Kidney epithelial cell (primary cell): ENCODE results near the gene CDKN2B. TPM values are rescaled to one million over a fixed set of nuclear protein-coding genes. Genes with fewer than 3 reads are reported as not detected.

ENCODE experiments used
- DNase-seq: peaks from one replicate; pipeline ENCODE4 v3.0.0-alpha.2; 2010; ENCODE audit warnings: low read depth
- H3K27me3 ChIP-seq: 2 replicates; pipeline ENCODE4 v1.6.0; 2011; ENCODE audit warnings: low read length; ENCODE audit not compliant: control insufficient read depth, insufficient read depth
- H3K36me3 ChIP-seq: 2 replicates; pipeline ENCODE4 v1.5.1; 2011; ENCODE audit warnings: low read length; ENCODE audit not compliant: control insufficient read depth, insufficient read depth
- H3K4me3 ChIP-seq: 2 replicates; pipeline ENCODE4 v1.5.1; 2011; ENCODE audit warnings: low read depth, mild to moderate bottlenecking, control low read depth, low read length
- total RNA-seq: library from RNA; depleted of rRNA; stranded (reverse); fragments of >200 nt; gene quantifications from 2 replicates; pipeline ENCODE4 v1.2.3, GENCODE V29; 2015
- TF ChIP-seq, protein P1 (sequence below): IDR thresholded peaks from 2 replicates; pipeline ENCODE4 v1.5.1; 2011; ENCODE audit warnings: mild to moderate bottlenecking, moderate library complexity, low read length, control low read depth, inconsistent platforms; ENCODE audit not compliant: insufficient read depth, poor library complexity, severe bottlenecking

CDKN2B gene
- total RNA-seq, 1 donor from 2014 or later: 16.7 TPM

DNA sequence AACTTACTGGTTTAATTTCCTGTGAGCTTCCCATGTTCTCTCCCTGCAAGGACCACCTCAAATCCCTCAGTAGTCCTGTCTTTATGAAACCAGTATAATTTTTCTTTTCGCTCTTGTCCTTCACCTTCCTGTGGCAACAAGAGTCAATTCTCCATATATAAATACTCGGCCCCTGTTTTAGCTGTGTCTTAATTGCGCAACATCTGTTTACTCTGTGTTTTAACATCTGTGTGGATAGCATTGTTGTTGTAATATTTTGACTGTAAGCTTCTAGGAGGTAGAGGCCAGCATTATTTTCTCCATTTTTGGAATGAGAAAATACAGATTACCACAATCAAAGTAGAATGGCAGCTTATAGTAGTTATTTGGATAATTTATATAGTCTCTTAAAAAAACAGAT lies 30.2 kb upstream of the CDKN2B start:
- no peaks in the 10 kb centered on the region for H3K27me3 ChIP-seq
- no peak overlapping the region for H3K4me3 ChIP-seq
- no peak for DNase-seq
- H3K36me3 ChIP-seq: no peaks in the 10 kb centered on the region
- TF ChIP-seq, protein P1, sequence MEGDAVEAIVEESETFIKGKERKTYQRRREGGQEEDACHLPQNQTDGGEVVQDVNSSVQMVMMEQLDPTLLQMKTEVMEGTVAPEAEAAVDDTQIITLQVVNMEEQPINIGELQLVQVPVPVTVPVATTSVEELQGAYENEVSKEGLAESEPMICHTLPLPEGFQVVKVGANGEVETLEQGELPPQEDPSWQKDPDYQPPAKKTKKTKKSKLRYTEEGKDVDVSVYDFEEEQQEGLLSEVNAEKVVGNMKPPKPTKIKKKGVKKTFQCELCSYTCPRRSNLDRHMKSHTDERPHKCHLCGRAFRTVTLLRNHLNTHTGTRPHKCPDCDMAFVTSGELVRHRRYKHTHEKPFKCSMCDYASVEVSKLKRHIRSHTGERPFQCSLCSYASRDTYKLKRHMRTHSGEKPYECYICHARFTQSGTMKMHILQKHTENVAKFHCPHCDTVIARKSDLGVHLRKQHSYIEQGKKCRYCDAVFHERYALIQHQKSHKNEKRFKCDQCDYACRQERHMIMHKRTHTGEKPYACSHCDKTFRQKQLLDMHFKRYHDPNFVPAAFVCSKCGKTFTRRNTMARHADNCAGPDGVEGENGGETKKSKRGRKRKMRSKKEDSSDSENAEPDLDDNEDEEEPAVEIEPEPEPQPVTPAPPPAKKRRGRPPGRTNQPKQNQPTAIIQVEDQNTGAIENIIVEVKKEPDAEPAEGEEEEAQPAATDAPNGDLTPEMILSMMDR: no peak

DNA sequence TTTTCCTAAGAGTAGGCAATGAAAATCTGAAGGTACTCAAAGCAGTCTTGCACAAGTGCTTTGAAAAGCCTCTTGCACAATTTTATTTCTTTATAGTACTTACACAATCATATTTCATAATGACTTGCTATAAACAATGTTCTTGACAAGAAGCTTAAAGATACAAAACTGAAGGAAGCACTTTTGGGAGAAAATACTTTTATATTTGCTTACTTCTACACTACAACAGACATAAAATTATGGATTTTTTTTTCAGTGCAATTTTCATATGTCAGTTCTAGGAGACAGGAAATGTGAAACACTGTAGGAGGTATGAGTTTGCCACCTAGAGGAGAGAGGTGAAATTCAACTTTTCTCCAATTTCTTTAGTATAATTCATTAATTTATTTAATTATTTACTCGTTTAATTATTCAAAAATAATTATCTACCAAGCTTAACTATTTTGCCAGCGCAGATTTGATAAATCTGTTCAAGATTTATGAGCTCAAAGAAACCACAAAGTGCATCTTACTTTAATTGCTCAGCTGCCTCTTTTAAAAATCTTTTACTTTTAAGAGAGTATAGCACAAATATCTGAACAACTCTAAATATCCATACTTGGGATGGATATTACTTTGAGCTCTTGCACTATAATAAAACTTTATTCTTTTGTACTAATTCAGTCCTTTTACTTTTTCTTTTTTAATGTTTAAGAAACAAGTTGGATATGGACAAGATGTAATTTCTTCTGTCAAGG lies 29.0 kb upstream of the CDKN2B start:
- Histone ChIP-seq H3K4me3 (no peak overlapping the region), H3K27me3 (no peaks in the 10 kb centered on the region), H3K36me3 (no peaks in the 10 kb centered on the region)
- TF ChIP-seq, protein P1: peak; percentile 50
- no peak for DNase-seq

- H3K27me3 ChIP-seq: no peaks in the 10 kb centered on the region
- DNase-seq: no peak
- no peaks in the 10 kb centered on the region for H3K36me3 ChIP-seq
- no peak overlapping the region for H3K4me3 ChIP-seq
- TF ChIP-seq, protein P1: no peak
Measured at GRCh38 chr9:22036866-22037626, 27.9 kb upstream of the CDKN2B start.

- DNase-seq: no peak
- Histone ChIP-seq H3K36me3 (no peaks in the 10 kb centered on the region), H3K27me3 (no peaks in the 10 kb centered on the region), H3K4me3 (no peak overlapping the region)
- TF ChIP-seq, protein P1: no peak
Measured at GRCh38 chr9:22035591-22036011, 26.5 kb upstream of the CDKN2B start.

- TF ChIP-seq, protein P1: no peak
- DNase-seq: no peak
- Histone ChIP-seq H3K4me3 (no peak overlapping the region), H3K36me3 (no peaks in the 10 kb centered on the region), H3K27me3 (no peaks in the 10 kb centered on the region)
Measured at GRCh38 chr9:22033012-22033630, 24.0 kb upstream of the CDKN2B start.
